ENCODE data around the gene C1orf198.

DNA sequence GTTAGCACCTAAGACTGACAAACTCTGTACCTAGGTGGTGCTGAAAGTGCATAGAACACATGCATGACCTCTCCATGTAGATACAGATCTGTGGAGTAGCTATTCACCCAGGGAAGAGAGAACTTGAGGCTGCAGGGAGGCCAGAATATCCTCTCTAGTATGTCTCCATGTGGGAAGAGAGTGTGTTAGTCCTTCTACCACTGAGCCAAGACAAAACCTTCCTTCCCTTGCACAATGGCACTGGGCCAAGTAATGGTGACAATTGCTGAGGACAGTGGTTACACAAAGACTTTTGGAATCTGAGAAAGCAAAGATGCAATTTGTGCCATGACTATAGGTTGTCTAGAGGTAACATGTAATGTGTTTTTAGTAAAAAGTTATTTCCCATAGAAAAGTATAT, 52.3 kb downstream of the C1orf198 start:
- TF ChIP-seq, protein P1, sequence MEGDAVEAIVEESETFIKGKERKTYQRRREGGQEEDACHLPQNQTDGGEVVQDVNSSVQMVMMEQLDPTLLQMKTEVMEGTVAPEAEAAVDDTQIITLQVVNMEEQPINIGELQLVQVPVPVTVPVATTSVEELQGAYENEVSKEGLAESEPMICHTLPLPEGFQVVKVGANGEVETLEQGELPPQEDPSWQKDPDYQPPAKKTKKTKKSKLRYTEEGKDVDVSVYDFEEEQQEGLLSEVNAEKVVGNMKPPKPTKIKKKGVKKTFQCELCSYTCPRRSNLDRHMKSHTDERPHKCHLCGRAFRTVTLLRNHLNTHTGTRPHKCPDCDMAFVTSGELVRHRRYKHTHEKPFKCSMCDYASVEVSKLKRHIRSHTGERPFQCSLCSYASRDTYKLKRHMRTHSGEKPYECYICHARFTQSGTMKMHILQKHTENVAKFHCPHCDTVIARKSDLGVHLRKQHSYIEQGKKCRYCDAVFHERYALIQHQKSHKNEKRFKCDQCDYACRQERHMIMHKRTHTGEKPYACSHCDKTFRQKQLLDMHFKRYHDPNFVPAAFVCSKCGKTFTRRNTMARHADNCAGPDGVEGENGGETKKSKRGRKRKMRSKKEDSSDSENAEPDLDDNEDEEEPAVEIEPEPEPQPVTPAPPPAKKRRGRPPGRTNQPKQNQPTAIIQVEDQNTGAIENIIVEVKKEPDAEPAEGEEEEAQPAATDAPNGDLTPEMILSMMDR (conservative IDR thresholded peaks at IDR 0.05), result no peak
- no peak for TF ChIP-seq EZH2 (IDR thresholded peaks at IDR 0.05; ENCODE audit: low read depth)
